NCI-H187 treated with DMSO at 0.1 percent for 48 hours (cell line): ENCODE results near the gene KLF18.
"Not testable (repeated sequence)": the region's sequence is repeated elsewhere in the genome, so short reads cannot be mapped to it uniquely, and the experiment has no call there.

Source experiments
- DNase-seq: peaks from one replicate; lab custom pipeline; 2025; lab: John Stamatoyannopoulos, UW

The KLF18 gene

DNA sequence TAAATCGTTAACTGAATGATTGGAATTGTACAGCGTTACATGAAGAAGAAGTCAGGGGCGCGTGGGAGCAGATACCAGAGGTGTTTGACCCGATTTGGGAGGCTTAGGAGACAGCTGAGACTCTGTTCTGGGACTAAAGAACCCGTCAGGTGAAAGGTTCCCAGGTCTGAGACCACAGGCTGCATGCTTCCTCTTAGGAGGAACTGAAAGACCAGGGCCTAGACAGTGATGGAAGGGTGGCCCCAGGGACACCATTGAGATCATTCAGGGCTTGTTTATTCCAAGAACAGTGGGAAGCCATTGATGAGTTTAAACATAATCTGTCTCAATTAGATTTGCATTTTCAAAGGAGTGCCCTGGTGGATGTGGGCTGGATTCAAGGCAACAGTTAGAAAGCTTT is 21.9 kb downstream of the KLF18 start:
- no peak for DNase-seq

DNA sequence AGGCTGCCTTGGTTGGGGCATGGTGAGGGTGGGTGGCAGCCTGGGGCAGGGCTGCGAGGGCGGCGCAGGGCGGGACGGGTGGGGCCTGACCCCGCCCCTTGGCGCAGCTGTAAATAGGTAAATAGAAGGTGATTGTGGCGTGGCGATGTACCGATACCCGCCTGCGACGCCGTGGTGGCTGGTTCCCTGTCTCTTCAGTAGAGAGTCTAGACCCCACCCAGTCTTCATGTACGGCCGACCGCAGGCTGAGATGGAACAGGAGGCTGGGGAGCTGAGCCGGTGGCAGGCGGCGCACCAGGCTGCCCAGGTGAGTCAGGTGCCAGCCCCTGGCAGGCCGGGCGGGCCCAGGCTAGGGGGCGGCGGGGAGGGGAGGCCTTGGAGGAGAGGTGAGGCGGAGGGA is 22.7 kb downstream of the KLF18 start, which contains the start of gene KLF17:
Gene KLF17, plus strand, starts transcription at position 140 of the 400 bp plus-strand sequence. Its CDS starts 87 bp downstream, at position 227.
- no peak for DNase-seq

DNA sequence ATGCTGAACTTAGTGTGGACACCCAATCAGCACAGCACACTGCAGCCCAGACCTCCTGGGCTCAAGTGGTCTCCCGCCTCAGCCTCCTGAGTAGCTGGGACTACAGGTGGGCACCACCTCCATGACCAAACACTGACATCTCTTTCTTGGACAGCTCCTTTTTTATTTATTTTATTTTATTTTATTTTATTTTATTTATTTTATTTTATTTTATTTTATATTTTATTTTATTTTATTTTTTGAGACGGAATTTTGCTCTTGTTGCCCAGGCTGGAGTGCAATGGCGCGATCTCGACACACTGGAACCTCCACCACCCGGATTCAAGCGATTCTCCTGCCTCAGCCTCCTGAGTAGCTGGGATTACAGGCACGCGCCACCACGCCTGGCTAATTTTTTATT is 24.2 kb downstream of the KLF18 start:
- not testable (repeated sequence) for DNase-seq

DNA sequence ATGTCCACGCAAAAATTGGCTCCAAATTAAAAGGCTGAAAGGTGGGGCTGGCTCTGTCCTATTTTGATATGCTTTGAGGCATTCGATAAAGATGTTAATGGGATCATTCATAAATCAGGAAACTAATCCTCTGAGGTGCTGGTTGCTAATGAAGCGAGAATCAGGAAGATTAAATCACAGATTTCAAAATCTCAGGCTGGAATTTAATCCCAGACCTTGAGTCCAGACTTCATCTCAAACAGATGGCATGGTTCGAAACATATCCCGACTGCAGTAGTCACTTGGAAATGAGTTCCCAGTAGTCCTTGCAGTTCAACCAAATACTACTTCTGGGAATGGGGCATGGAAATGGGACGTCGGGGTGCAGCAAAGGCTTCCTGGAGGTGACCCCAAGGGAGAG is 27.3 kb downstream of the KLF18 start:
- DNase-seq: no peak

DNA sequence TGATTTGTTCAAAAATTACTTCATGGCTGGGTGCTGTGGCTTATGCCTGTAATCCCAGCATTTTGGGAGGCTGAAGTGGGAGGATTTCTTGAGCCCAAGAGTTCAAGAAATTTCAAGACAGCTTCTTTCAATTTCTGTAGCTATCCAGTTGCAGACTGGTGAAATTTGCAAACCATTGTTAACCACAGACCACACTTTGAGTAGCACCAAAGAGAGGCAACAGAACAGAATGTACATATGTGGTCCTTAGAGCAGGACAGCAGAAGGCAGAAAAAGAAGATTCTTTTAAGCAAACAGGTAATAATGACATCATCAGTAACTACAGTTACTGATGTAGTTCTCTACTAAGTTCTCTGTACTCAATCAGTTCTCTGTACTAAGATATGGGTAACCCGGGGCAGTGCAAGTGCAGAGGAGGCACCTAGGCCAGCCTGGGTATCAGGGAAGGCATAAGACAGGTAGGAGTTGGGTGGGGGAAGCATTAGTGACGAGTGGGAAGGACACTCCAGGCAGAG is 28.3 kb downstream of the KLF18 start:
- DNase-seq: no peak

DNA sequence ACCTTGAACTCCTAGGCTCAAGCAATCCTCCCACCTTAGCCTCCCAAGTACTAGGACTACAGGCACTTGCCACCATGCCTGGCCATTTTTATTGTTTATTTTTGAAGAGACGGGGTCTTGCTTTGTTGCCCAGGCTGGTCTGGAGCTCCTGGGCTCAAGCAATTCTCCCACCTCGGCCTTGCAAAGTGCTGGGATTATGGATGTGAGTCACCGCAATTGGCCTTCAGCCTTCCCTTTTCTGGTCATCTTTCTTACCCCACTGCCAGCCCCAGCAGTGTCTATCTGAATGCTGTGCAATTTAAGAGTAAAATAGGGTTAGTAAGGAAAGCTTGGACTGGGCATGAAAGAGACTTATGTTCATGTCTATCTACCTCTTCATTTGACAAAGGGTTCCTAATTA is 28.9 kb downstream of the KLF18 start:
- no peak for DNase-seq

DNA sequence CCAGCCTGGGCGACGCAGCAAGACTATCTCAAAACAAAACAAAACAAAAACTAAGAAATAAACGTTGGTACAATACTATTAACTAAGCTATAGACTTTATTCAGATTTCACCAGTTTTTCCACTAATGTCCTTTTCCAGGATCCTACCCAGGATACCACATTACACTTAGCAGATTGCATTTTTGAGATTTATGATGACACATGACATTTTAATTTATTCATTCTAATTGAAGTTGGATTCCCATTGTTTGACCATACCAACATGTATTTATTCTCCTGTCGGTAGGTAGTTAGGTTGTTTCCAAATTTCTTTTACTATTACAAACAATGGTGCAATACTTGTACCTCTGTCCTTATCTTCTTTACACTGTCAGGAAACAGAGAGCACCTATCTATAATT is 29.6 kb downstream of the KLF18 start:
- no peak for DNase-seq

DNA sequence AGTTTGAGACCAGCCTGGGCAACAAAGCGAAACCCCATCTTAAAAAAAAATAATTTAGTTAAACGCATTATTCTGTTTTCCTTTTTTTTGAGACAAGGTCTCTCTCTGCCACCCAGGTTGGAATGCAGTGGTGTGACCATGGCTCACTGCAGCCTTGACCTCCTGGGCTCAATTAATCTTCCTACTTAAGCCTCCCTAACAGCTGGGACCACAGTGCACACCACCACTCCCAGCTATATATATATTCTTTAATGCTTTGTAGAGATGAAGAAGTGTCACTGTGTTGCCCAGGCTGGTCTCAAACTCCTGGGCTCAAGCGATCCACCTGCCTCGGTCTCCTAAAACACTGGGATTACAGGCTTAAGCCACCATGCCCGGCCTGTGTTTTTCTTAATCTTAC is 30.5 kb downstream of the KLF18 start:
- DNase-seq: no peak

DNA sequence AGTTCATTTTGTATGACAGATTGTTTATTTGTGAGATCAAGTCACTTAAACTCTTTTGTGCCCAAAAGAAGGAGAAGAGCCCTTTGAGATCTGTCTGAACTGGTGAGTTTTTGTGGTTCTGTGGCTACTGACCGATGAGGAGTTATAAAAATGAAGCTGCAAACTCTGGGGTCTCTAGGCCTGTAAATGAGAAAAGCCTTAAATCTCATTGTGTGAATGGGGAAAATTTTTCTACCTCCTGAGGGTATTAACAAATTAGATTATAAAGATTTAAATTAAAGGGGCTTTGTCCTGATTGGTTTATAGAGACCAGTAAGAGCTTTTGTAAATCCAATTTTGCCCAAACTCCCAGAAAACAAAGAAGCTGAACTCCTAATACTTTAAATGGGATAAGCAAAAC is 32.5 kb downstream of the KLF18 start:
- DNase-seq: no peak

DNA sequence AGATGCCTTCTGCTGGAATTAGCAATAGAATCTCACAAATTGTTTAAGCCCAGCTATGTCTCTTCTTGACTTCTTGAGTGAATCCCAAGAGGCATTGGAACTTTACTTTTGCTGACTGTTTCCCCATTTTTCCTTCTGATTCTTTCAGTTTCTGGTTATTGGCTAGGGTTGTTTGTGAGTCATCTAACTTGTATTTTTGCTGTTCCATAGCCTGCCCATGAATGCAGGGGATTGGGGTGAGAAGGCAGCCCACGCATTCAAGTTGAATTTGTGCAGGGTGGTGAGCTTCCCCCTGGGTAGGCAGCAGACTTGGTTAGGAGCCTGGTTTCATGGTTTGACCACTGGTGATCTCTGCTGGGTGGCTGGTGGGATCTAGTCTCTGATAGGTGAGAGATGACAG is 33.2 kb downstream of the KLF18 start:
- DNase-seq: no peak

DNA sequence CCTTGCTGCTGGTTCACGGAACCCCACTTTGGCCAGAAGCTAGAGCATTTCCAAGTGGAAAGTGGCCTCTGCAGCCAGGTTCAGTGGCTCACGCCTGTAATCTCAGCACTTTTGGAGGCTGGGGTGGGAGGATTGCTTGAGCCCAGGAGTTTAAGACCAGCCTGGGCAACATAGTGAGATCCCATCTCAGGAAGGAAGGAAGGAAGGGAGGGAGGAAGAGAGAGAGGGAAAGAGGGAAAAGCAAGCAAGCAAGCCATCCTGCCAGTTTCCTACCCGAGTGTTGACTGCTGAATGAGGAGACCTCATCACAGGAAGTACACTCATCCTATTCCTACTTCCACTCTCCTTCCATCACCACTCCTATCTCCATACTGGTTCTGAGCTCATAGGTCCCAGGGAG is 35.6 kb downstream of the KLF18 start:
- no peak for DNase-seq

DNA sequence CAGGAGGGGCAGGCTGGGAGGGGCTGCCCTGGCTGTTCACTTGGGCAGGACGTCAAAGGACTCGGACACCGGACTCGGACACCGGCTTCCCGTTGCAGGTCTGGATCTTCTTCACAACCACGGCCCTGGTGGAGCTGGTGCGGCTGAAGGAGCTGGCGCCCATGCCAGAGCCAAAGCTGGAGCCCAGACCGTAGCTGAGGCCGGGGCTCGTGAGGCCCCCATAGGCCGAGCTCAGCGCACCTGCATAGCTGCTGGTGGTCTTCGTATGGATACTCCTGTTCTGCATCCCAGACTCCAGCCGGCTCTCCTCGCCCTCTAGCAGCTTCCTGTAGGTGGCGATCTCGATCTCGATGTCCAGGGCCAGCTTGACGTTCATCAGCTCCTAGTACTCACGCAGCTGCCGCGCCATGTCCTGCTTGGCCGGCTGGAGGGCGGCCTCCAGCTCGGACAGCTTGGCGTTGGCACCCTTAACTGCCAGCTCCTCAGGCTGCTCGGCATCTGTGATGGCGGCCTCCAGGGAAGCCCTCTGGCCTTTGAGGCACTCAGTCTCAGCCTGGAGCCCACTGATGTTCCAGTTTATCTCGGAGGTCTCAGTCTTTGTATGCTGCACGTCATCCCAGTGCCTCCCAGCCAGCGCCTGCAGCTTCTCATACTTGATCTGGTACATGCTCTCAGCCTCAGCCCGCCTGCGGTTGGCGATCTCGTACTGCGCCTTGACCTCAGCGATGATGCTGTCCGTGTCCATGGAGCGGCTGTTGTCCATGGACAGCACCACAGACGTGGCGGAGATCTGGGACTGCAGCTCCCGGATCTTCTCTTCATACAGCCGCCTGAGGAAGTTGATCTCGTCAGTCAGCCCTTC is 37.9 kb downstream of the KLF18 start:
- DNase-seq: no peak

DNA sequence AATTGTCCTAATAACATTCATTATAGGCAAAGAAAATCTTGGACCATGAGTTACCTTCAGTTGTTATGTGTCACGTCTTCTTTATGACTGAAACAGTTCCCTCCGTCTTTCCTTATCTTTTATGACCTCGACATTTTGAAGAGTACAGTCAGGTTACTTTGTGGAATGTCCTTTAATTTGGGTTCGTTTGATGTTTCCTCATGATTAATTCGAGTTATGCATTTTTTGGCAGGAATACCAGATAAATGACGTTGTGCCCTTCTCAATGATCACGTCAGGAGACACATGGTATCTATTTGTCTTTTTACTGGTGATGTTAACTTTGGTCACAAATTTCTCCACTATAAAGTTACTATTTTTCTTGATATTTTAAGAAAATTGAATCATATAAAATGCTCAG is 40.1 kb downstream of the KLF18 start:
- no peak for DNase-seq

DNA sequence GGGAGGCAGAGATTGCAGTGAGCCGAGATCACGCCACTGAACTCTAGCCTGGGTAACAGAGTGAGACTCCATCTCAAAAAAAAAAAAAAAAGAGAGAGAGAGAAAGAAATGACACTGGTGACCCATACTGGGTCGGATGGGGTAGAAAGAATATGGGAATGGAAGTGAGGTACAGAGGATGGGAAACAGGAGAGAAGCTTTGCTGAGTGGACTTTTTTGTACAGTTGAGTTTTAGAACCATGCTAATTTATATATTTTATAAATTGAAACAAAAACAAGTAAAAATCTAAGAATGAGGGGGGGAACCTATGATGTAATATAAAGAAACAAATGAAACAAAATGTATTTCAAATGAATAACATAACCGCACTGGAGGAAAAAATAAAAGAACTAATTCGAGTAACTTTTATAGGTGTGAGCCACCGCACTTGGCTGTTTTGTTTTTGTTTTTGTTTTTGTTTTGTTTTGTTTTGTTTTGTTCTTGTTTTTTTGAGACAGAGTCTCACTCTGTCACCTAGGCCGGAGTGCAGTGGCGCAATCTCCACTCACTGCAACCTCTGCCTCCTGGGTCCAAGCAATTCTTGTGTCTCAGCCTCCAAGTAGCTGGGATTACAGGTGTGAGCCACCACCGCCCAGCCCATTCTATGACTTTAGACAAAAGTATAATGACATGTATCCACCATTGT is 41.1 kb downstream of the KLF18 start:
- DNase-seq: no peak

DNA sequence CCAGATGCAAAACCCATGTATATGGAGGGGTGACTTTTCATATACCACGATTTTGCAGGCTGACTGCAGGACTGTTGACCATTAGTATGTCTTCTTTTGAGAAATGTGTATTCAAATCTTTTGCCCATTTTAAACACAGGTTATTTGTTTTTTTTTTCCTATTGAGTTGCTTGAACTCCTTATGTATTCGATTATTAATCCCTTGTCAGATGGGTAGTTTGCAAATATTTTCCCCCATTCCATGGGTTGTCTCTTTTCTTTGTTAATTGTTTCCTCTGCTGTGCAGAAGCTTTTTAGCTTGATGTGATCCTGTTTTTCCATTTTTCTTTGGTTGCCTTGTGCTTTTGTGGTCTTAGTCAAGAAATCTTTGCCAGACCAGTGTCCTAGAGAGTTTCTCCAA is 47.4 kb downstream of the KLF18 start:
- DNase-seq: no peak

DNA sequence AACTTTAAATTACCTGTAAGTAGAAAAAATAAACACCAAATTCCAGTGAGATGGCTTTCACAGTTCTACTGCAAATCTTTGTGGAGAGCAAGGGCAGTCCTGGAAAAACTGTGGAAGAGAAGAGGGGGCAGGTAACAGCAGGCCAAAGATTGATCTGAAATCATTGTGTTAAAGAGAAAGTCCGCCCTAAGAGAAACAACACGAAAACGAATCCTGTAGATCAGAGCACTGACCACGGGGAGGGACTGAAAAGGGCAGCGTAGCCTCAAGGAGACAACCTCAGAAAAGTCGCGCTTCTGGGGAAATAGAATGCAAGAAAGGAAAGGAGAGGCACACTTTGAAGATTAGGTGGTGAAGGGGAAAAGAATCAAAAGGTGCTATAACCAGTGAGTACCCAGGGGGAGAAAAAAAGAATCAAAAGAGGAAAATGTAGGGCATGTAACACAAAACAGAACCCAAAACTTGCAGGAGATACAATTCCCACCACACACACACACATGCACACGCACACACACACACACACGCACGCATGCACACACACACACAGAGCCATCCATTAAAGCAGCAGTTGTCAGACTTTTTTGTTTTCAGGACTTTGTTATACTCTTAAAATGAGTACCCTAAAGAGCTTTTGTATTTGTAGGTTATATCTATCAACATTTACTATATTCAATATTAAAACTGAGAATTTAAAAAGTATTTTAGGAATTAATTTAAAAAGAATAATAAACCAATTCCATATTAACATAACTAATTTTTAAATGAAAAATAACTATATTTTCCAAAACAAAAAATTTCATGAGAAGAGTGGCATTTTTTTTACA is 50.8 kb downstream of the KLF18 start:
- DNase-seq: no peak

DNA sequence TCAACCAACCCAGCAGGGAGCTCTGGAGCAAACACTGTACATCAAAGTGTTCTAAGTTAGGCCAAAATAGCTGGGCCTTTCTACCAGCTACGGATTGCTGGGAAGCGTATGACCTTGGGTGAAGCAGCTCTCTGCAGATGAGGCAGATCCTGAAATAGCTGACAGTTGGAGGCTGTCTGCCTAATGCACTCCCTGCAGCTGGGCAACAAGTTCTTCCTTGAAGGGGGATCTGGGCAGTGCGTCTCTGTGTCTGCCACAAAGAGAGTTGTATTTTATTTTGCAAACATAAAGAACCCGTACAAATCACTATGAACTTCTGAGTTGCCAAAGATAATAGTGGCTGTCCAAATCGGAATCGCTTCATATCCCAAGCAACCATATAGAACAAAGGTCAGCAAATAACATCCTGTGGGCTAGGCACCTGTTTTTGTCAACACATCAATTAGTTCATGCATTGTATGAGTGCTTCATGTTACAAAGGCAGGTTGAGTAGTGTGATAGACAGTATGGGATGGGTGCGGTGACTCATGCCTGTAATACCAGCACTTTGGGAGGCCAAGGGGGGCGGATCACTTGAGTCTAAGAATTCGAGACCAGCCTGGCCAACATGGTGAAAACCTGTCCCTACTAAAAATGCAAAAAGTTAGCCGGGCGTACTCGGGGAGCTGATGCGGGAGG is 51.9 kb downstream of the KLF18 start:
- DNase-seq: no peak
